Fibroblast of upper back skin (primary cell): ENCODE measurements around the gene NMB.
"Not testable (repeated sequence)": the region's sequence is repeated elsewhere in the genome, so short reads cannot be mapped to it uniquely, and the experiment has no call there.

ENCODE experiments used
- DNase-seq: peaks from one replicate; pipeline ENCODE4 v3.0.0-alpha.2; 2013

NMB gene

DNA sequence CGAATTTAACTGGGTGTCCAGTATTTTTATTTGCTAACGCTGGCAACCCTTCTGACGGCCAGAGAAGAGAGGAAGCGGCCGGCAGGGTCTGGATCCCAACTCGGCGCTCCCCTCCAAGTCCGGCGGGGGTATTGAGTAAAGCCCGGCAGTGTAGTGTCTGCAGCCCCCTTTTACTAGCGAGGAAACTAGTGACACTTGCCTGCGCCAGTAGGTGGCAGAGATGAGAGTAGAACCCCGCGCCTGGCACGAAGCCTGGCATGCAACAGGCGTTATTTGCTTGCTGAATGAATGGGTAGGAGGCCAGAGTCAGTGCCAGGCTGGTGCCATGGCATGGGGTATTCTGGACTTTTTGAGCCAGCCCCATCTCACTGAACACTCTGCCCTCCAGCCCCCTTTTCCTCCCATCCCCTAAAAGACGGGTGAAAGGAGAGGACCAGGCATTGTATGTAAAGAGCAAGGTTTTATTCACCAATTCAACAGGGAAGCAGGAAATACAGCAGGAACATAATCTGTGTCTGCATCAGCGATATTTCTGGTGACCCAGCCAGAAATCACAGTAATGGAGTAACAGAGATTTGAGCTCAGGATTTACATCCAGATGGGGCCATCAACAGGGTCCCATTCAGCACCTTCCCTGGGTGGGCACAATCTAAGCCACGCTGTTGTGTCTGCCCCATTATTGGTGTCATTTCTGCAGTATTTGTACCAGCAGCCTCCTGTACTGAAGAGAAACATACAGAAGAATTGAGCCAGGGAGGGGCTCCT, 3.1 kb downstream of the NMB start:
- DNase-seq = peak; percentile 84

DNA sequence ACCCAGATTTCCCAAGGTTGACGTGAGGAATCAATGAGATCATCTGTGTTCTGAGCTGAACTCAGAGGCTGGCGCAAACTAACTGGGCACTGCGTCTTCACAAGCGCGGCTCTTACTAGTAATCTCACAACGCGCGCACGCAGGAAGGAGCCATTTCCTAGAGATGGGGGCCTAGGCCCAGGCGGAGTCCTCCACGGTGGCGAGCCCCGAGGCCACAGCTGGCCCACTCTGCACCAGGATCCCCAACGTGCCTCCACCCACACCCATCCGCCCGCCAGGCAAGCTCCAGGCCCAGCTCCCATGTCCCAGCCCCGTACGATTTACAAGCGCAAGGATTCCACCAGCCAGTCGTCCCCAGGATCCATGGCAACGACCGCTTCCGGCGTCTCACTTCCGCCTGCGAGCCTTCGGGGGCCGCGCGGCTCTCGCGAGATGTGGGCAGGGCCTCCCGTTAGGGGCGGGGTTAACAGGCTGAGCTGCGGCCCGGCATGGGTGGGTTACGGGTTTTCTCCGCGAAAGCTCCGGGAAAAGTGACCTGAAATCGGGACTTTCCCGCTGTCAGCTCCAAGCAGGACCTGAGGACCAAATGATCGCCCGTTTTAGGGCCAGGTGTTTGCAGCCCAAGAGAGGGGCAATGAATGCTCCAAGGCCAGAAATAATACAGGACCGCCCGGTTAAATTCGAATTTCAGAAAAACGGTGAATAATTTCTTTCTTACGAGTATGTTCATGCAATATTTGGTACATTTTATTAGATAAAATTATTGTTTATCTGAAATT, 3.9 kb downstream of the NMB start, which contains the start of gene WDR73:
Gene WDR73 (minus strand): TSS at position 374 of the 779 bp plus-strand sequence. CDS start 9 bp downstream, at position 365.
- peak; percentile 94 for DNase-seq

DNA sequence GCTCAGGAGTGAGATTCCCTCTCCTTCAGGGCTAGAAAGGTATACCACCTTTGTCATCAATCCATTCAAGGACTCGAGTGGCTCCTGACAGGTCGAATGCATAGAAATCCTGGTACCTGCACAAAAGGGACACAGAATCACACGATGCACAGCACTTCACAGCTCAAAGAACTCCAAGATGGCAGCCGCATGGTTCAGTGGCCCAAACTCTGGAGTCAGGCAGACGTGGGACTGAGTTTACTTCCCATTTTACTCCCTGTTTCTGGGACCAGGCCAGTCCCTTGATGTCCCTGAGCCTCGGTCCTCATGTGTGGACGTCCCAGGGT, 4.5 kb downstream of the NMB start:
- no peak for DNase-seq

DNA sequence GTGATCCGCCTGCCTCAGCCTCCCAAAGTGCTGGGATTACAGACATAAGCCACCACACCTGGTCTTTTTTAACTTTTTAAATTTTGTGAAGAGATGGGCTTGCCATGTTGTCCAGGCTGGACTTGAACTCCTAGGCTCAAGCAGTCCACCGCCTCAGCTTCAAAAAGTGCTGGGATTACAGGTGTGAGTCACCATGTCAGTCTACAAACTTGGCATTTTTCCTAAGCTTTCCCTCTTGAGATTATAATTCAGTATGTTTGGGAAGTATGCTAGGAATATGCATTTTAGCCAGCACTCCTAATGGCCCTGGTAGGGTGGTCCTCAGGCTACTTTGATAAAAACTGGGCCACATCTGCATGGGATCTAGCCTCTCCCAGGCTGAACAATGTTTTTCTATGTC, 8.3 kb downstream of the NMB start:
- DNase-seq = peak; percentile 33

DNA sequence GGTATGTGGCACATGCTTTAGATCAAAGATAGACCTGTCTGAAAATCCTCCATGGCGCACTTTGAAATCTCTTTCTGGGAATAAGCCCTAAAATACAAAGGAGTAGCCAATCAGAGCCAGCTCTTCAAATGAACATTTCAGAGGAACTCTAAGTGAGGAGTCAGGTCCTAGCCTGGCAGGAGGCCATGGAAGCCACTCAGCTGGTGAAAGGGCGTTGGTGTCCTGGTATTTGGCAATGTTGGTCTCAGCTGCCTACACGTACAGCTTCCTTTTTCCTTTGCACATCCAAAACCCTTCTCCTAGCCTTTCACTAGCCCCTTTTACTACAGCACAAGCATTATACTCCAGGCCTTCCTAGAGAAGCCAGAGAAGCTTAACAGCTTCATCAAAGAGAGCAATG, 9.5 kb downstream of the NMB start:
- DNase-seq = no peak

DNA sequence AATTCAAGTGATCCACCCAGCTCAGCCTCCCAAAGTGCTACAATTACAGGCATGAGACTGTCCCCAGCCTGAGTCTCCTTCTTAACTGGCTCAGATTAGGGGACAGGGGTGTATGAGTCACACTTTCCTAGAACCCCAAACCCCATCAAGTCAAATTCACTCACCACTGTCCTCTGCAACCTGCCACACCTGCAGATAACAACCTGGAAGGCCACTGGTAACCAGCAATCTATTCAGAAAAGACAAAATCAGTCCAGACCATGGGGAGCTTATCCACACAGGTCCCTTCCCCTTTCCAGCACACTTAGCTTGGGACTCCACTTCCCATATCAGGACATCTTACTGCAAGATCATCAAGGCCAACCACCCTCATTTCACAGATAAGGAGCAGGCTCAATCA, 10.3 kb downstream of the NMB start:
- no peak for DNase-seq

DNA sequence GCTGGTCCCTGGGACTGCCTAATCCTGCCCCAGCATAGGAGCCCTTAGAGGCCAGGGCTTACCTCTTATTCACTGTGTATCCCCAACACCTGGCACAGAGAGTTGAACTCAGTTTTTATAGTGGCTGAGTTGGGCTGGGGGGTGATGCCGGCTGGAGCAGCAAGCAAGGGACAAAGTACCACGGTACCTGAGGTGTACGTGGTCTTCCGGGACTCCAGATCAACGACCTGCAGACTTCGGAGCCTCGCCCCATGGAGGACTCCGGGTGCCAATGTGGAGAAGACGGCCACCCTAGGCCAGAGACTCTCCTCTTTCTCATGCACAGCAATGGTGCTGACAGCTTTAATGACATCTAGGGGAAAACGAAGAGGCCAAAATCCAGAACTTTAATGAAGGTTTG, 12.0 kb downstream of the NMB start:
- DNase-seq = no peak

DNA sequence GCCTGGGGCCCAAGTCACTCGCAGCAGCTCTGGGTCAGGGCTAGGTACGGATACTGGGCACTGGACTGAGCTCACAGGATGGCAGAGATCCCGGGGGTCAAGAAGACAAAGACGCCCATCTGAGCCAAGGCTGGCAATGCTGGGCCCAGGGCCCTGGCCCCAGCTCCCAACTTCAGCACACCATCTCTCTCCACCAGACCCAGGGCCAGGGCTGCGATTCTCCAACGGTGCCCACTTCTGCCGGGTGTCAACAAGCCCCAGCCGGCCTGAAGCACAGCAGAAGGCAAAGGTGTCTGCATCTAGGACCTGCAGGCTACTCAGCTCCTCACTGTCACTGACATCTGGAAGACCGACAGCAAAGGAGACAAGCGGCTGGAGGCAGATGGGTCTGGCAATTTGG, 12.5 kb downstream of the NMB start:
- DNase-seq = no peak

DNA sequence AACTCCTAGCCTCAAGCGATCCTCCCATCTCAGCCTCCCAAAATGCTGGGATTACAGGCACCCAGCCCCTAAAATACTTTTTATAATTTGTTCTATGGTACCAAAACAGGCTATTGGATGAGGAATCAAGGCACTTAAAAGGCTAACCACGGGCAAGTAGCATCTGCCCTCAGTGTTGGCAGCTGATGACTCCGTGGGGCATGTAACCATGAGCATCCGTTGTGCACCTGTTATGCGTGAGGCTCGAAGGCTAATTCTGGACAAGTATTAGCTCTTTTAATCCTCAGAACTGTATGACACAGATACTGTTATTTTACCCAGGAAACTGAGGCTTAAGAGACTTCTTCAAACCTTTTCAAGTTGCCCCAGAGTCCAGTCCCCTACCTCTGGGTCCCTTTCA, 14.2 kb downstream of the NMB start:
- no peak for DNase-seq

DNA sequence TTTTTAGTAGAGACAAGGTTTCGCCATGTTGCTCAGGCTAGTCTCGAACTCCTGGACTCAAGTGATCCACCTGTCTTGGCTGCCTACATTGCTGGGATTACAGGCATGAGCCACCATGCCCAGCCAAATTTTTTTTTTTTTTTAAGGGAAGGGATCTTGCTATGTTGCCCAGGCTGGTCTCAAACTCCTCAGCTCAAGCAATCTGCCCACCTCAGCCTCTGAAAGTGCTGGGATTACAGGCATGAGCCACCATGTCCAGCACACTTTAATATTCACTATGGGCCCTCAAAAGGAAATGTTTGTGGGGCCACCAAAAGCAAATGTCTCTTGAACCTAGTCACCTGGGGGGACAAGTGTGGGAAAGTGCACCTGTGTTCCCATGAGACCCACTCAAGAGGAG, 15.4 kb downstream of the NMB start:
- not testable (repeated sequence) for DNase-seq

DNA sequence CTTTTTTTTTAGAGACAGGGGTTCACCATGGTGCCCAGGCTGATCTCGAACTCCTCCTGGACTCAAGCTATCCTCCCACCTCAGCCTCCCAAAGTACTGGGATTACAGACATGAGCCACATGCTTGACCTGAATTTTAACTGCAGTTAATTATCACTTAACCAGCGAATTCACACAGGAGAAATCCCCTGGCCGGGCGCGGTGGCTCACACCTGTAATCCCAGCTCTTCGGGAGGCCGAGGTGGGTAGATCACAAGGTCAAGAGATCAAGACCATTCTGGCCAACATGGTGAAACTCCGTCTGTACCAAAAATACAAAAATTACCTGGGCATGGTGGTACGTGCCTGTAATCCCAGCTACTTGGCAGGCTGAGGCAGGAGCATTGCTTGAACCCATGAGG, 16.1 kb downstream of the NMB start:
- not testable (repeated sequence) for DNase-seq

DNA sequence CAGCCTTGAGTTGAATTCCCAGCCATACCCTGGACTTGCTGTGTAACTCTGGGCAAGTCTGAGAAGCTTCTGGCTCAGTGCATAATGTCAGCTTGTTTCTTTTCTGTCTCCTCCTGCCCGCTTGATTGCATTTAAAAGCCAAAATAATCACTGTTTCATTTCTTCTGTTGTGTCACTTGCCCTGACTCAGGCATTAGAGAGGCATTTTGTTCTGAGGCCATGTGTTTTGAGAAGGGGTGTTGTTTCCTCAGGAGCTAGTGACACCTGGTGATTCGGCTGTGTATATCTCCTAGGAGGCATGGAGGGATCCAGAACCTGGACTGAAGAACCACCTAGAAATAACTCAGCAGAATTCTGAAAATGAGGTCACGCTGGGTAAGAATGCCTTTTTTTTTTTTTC, 19.9 kb downstream of the NMB start:
- DNase-seq = no peak

DNA sequence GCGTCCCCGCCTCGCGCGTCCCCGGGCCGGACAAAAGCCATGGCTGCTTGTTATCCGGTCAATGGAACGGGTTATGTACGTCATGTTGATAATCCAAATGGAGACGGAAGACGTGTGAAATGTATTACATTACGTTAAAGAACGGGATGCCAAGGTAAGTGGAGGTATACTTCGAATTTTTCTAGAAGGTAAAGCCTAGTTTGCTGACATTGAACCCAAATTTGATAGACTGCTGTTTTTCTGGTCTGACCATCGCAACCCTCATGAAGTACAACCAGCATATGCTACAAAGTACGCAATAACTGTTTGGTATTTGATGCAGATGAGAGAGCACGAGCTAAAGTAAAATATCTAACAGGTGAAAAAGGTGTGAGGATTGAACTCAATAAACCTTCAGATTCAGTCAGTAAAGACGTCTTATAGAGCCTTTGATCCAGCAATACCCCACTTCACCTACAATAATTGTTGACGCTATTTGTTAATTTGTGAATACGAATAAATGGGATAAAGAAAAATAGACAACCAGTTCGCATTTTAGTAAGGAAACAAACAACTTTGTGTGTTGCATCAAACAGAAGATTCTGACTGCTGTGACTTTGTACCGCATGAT, 23.7 kb downstream of the NMB start:
- no peak for DNase-seq

DNA sequence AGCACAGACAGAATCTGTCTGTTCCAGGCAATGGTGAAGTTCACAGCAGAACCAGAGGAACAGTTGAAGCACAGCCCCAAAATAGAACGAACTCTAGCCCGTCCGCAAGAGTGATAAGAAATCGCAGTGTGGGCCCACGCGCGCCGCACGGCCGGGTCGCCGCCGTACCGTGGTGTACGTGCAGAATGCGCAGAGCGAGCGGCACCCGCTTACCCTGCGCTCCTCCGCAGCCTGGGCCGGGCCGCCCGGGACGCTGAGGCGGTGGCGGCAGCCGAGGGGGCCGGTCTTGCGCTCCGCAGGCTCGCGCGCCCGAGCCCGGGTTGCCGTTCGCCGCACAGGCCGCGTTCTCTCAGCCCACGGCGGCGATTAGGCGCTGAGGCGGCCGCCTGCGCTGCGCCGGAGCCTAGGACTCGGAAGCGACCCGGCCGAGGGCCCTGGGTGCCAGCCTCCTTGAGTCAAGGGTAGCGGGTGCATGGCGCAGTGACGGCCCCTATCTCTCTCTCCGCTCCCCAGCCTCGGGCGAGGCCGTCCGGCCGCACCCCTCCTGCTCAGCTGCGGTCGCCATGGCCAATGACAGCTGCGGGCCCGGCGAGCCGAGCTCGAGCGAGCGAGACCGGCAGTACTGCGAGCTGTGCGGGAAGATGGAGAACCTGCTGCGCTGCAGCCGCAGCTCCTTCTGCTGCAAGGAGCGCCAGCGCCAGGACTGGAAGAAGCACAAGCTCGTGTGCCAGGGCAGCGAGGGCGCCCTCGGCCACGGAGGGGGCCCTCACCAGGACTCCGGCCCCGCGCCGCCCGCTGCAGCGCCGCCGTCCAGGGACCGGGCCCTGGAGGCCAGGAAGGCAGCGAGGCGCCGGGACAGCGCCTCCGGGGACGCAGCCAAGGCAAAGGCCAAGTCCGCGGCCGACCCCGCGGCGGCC, 24.4 kb downstream of the NMB start:
- DNase-seq = peak; percentile 59

DNA sequence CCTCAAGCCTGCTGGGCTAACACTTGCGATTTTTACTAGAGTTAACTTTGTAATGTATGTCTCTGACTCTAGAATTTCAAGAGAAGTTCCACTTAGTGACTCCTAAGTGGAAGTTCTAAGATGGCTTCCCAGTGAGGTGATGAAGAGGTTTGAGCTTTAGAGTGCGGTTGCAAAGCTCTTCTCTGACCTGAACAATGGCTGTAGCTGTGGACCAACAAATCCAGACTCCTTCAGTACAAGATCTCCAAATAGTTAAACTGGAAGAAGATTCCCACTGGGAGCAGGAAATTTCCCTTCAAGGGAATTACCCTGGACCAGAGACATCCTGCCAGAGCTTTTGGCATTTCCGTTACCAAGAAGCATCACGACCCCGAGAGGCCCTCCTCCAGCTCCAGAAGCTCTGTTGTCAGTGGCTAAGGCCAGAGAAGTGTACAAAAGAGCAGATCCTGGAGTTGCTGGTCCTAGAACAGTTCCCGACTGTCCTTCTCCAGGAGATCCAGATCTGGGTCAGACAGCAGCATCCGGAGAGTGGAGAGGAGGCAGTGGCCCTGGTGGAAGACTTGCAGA, 26.2 kb downstream of the NMB start:
- no peak for DNase-seq

DNA sequence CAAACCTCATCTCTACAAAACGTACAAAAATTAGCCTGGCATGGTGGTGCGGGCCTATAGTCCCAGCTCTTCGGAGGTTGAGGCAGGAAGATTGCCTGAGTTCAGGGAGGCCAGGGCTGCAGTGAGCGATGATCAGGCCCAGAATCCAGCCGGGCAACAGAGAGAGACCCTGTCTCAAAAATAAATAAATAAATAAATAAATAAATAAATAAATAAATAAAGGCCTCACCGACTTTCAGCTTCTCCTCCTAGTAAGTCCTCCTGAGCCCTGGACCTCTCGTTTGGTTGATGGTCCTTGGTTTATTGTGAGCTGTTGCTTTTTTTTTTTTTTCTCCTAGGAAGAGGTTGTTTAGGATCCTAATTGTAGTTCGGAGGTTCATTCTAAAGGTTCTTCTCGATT, 29.0 kb downstream of the NMB start:
- no peak for DNase-seq

DNA sequence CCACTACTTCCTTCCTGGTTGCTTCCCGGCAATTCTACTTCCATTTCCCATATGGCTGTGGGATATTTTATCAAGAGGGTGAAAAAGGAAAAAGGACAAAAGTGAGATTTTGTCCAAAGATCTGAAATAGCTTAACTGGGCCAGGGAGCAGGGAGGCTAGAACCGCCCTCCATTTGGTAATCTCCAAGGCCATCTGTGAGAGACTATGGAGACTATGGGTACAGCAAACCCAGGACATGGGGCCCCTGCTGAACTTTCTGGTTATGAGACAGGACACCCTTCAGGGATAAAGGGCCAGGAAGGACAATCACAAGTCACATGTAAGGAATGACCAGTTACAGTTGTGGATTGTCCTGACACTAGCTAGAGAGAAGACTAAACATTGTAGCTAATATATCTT, 32.9 kb downstream of the NMB start:
- no peak for DNase-seq

DNA sequence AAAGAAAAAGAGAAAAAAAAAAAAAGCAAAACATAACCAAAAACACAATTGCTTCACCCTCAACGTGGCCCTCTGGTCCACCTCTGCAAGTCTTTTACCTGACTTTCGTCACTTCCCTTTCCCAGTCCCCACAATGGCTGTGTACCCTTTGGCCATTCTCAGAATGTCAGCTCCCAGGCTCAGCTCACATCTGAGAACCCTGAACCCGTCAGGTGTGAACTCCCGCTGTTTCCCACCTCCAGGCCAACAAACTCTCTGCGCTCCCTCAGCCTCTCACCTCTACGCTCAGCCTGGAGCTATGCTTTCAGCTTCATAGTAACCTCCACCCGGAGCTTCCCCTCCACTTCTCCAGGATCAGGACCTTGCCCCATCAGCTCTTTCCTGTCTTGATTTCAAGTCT, 33.6 kb downstream of the NMB start:
- no peak for DNase-seq

DNA sequence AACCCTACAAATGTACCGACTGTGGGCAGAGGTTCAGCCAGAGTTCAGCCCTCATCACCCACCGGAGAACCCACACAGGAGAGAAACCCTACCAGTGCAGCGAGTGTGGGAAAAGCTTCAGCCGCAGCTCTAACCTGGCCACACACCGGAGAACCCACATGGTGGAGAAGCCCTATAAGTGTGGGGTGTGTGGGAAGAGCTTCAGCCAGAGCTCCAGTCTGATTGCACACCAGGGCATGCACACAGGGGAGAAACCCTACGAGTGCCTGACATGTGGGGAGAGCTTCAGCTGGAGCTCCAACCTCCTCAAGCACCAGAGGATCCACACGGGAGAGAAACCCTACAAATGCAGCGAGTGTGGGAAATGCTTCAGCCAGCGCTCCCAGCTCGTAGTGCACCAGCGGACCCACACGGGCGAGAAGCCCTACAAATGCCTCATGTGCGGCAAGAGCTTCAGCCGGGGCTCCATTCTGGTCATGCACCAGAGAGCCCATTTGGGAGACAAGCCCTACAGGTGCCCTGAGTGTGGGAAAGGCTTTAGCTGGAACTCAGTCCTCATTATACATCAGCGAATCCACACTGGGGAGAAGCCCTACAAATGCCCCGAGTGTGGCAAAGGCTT, 36.5 kb downstream of the NMB start:
- DNase-seq = no peak

DNA sequence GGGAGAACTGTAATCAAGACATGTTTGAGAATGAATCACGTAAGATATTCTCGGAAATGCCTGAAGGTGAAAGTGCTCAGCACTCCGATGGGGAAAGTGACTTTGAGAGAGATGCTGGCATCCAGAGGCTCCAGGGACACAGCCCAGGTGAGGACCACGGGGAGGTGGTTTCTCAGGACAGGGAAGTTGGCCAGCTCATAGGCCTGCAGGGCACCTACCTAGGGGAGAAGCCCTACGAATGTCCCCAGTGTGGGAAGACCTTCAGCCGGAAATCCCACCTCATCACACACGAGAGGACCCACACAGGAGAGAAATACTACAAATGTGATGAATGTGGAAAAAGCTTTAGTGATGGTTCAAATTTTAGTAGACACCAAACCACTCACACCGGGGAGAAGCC, 37.4 kb downstream of the NMB start:
- no peak for DNase-seq

DNA sequence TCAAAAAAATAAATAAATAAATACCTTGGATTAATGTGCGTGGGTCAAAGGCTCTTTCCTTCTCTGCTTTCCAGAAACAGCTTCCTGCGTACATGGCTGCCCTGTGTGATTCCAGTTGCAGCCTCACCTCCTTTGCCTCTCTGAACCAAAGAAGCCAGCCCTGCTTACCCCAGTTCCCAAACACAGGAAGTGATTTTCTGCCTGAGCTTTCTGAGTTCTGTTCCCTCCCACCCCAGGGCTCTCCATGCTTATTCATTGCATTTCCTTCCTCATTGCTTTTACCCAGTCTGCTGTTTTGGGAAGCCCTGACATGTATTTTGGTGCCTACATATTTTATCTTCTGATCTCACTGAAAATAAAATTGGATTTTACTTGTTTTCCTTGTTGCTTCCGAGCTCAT, 41.8 kb downstream of the NMB start:
- no peak for DNase-seq

DNA sequence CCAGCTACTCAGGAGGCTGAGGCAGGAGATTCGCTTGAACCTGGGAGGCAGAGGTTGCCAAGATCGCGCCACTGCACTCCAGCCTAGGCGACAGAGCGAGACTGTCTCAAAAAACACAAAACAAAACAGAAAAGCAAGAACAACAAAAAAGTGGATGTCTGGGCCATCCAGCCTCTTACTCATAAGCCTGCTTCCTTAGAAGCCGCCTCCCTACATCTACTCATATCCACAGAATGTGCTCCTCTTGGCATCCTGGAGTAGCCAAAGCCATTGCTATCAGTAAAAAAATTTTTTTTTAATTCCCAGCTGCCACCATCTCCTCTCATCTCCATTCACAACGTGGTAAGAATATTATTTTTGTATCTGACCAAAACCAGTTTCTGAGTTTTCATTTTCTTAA, 46.4 kb downstream of the NMB start:
- no peak for DNase-seq
